ENCODE results near the gene PLEKHG4.

PLEKHG4 gene

GRCh38 chr16:67291461-67291860 lies 12.1 kb downstream of the PLEKHG4 start:
- DNase-seq, result no peak

GRCh38 chr16:67294171-67294757 lies 14.9 kb downstream of the PLEKHG4 start:
- no peak for DNase-seq

GRCh38 chr16:67294938-67295361 lies 15.6 kb downstream of the PLEKHG4 start:
- no peak for DNase-seq

- no peak for DNase-seq
Observed at GRCh38 chr16:67296420-67296819, 17.1 kb downstream of the PLEKHG4 start.

- no peak for DNase-seq
Observed at GRCh38 chr16:67298277-67298676, 18.9 kb downstream of the PLEKHG4 start.

- DNase-seq, result no peak
Observed at GRCh38 chr16:67299269-67299668, 19.9 kb downstream of the PLEKHG4 start.

GRCh38 chr16:67301080-67301782 lies 21.9 kb downstream of the PLEKHG4 start:
- peak in 1 of 2 experiments; percentile 18 for DNase-seq

- DNase-seq, result no peak
Observed at GRCh38 chr16:67302076-67302475, 22.7 kb downstream of the PLEKHG4 start.

GRCh38 chr16:67302970-67303369 lies 23.6 kb downstream of the PLEKHG4 start:
- DNase-seq, result no peak

GRCh38 chr16:67304020-67304419 lies 24.7 kb downstream of the PLEKHG4 start:
- no peak for DNase-seq

- DNase-seq, result no peak
Observed at GRCh38 chr16:67305216-67306071, 26.1 kb downstream of the PLEKHG4 start.

GRCh38 chr16:67310561-67310960 lies 31.2 kb downstream of the PLEKHG4 start:
- no peak for DNase-seq

GRCh38 chr16:67311607-67312488 lies 32.5 kb downstream of the PLEKHG4 start:
- DNase-seq, result no peak

GRCh38 chr16:67312719-67313118 lies 33.4 kb downstream of the PLEKHG4 start:
- no peak for DNase-seq

- no peak for DNase-seq
Observed at GRCh38 chr16:67317853-67318252, 38.5 kb downstream of the PLEKHG4 start.

- no peak for DNase-seq
Observed at GRCh38 chr16:67326115-67326471, 46.8 kb downstream of the PLEKHG4 start.

GRCh38 chr16:67326472-67327309 lies 47.4 kb downstream of the PLEKHG4 start, which contains the start of the genes KCTD19 and LRRC36:
Gene KCTD19 (minus strand): TSS chr16:67326741. CDS start chr16:67326707, 34 bp downstream.
Gene LRRC36 (plus strand): TSS chr16:67326815. CDS start chr16:67326863, 48 bp downstream.
- peak in 1 of 2 experiments; percentile 34 for DNase-seq

- DNase-seq, result no peak
Observed at GRCh38 chr16:67327743-67328142, 48.4 kb downstream of the PLEKHG4 start.

- DNase-seq, result no peak
Observed at GRCh38 chr16:67329901-67330300, 50.6 kb downstream of the PLEKHG4 start.

GRCh38 chr16:67333315-67333714 lies 54.0 kb downstream of the PLEKHG4 start:
- DNase-seq, result no peak

GRCh38 chr16:67336116-67336515 lies 56.8 kb downstream of the PLEKHG4 start:
- DNase-seq, result no peak

- no peak for DNase-seq
Observed at GRCh38 chr16:67336648-67337047, 57.3 kb downstream of the PLEKHG4 start.

Data from NCI-H446 (cell line).